HL-60/S4 treated with retinoic acid at 250 ng/mL for 4 days and 3 days (cell line): ENCODE results near the gene PDZD7.

Source experiments
- in situ Hi-C: fragments of 300-500 bp; cut with MboI; formaldehyde crosslinking; loops from 2 replicates; pipeline ENCODE4 v1.7.0; 2022; ENCODE audit warnings: low sequenced_read_pairs

Gene PDZD7

DNA sequence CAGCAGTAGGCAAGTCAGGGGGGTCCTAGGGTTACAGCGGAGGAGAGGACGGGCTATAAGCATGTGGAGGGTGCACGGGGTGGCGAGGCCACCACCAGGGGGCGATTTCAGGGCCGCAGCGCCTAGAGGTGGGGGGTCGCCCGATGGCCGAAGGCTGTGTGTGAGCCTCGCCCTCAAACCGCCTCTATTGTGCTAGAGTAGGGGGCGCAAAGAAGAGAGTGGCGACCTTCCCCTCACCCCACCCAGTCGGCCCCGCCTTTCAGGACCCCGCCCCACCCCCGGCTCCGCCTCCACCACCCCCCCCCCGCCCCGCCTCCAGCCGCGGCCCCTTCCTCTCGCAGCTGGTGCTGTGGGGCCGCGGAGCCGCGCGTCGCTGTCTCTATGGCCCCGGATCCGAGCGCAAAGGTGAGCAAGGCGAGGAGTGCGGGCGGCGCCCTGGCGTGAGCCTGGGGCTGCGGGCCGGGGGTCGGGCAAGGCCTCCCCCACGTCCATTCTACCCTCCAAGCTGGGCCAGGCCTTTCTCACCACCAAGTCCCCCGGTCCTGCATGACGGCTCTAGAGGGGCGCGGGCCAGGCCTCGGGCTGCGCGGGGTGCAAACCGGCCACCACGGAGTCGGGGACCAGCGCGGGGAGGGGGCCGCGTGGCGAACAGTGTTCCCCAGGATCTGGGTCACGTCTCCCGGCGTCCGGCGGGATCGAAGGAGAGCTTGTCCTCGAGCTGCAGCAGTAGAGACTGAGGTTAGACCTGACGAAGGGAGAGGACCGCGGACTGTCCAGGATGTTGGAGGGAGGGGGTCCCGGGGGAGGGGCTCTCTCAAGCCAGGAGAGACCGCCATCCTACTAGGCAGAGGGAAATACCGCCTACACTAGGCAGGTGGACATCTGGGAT lies 61.5 kb downstream of the PDZD7 start, which contains the start of gene SEMA4G:
SEMA4G (plus strand) TSS at position 318 of the 889 bp plus-strand sequence. CDS start 3,409 bp downstream, outside the sequence.
- in situ Hi-C loops, result no loop called here

GRCh38 chr10:100968863-100969186 lies 62.1 kb downstream of the PDZD7 start:
- in situ Hi-C loops, result no loop called here

DNA sequence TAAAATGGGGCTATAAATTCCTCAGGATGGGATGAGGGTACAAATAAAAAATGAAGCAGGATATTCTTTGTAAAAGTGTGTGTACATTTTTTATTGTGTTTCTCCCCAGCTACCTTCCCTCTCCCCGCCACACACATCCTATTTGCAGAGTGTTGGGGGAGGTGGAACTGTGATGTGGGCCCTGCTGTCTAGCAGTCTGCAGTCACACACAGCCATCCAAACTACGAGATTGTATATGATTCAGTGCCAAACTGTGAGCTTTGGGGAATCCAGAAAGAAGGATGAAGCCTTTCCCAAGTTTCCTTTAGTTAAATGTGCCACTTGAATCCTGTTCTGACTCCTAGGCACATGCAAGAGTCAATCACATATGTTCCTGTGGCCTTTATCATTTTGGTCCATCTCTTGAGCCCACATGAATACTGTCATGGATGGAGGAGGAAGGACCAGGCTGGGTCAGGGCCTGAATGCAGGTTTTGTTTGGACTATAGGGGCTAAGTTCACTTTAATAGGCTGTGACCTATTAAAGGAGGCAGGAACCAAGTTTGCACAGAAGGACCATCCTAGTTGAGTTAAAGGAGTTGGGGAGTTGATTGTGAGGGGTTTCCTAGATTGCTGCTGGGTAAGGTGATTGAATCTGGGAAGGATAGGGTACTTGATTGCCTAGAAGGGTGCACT lies 62.7 kb downstream of the PDZD7 start:
- in situ Hi-C loops, result no loop called here

- in situ Hi-C loops, result no loop called here
Observed at GRCh38 chr10:100967332-100967731, 63.6 kb downstream of the PDZD7 start.

GRCh38 chr10:100966887-100967286 lies 64.0 kb downstream of the PDZD7 start:
- in situ Hi-C loops, result no loop called here

GRCh38 chr10:100965820-100966219 lies 65.1 kb downstream of the PDZD7 start:
- in situ Hi-C loops, result no loop called here

GRCh38 chr10:100963826-100964225 lies 67.1 kb downstream of the PDZD7 start:
- in situ Hi-C loops, result no loop called here

DNA sequence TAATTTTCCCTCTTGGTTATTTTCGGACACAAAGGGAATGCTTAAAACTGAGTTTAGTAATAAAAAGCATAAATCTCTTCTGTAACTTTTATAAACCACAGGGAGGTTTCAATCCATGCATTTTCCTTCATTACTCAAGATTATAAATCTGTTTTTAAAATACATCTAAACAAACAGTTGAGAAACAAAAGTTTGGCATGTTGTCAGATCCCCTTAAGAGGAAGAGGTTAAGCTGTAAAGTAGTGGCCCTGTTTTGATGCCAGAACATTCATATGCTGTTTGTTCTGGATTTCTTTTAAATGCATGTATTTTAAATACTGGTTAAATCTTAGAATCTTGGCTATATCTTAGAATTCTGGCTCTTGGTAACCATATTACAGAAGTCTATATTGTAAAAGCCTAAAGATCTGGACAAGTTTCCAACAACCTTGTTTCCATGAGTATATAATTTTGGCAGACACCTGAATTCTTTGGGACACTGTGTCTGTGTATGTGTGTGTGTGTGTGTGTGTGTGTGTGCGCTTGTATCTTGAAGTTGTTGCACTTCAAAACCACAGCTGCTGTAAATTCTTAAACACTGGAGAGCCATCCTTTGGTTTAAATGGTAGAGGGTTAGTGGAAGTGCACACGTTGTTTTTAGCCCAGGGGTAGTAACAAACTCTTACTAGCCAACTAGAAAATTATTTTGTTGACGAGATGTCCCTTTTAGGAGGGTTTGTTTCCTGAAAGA lies 68.4 kb downstream of the PDZD7 start:
- in situ Hi-C loops, result no loop called here

- in situ Hi-C loops, result no loop called here
Observed at GRCh38 chr10:100960251-100960650, 70.7 kb downstream of the PDZD7 start.
